Keratinocyte (primary cell): Measurements from ENCODE around the gene MRPL3.

Source experiments
- CTCF ChIP-seq, 3 experiments: IDR thresholded peaks in 1 of 3; conservative IDR thresholded peaks in 1 of 3; optimal IDR thresholded peaks in 1 of 3; 2 replicates in 2 of 3; 3 replicates in 1 of 3; pipeline versions ENCODE3 to v1.5.1; 2011; ENCODE audit warnings: low read length in 3 of 3, mild to moderate bottlenecking in 3 of 3, moderate library complexity in 2 of 3, control low read depth in 1 of 3, inconsistent platforms in 1 of 3; ENCODE audit not compliant: insufficient read depth in 2 of 3; ENCODE audit errors: extremely low read depth in 1 of 3
- EZH2 ChIP-seq: IDR thresholded peaks from one replicate; pipeline ENCODE4 v1.6.1; 2012; ENCODE audit warnings: inconsistent platforms, mild to moderate bottlenecking, low read length, moderate library complexity

DNA sequence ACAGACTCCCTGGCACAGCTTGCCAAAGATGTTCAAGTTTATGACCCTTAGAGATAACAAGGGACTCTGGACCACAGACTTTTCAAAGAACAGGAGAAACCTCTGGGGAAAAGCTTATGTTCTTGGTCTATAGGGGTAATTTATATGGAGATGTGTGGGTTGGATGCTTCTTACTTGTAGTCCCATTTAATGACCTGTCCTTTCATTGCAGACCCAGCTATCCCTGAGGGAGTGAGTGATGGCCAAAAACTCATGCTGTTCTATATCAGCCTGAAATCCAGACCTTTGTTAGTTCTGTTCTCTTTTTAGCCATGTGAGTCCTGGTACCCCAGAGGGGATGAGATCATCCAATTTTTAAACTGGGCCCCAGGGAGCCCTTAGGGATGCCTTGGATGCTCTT lies 43.7 kb upstream of the MRPL3 start:
- no peak for TF ChIP-seq CTCF (optimal IDR thresholded peaks at IDR 0.05 in 1 of 3, IDR thresholded peaks at IDR 0.05 in 1 of 3, conservative IDR thresholded peaks at IDR 0.05 in 1 of 3; ENCODE audit: extremely low read depth in 1 of 3, insufficient read depth in 2 of 3, low read length in 3 of 3)
- TF ChIP-seq EZH2 = no peak
